ENCODE measurements around the gene FAM25A.
"Not testable (repeated sequence)": the region's sequence is repeated elsewhere in the genome, so short reads cannot be mapped to it uniquely, and the experiment has no call there.

DNA sequence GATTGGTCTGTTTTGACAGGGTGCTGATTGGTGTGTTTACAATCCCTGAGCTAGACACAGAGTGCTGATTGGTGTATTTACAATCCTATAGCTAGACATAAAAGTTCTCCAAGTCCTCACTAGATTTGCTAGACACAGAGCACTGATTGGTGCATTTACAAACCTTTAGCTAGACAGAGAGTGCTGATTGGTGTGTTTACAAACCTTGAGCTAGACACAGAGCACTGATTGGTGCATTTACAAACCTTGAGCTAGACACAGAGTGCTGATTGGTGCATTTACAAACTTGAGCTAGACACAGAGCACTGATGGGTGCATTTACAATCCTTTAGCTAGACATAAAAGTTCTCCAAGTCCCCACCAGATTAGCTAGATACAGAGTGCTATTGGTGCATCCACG lies 10.3 kb downstream of the FAM25A start:
- TF ChIP-seq, protein P1, sequence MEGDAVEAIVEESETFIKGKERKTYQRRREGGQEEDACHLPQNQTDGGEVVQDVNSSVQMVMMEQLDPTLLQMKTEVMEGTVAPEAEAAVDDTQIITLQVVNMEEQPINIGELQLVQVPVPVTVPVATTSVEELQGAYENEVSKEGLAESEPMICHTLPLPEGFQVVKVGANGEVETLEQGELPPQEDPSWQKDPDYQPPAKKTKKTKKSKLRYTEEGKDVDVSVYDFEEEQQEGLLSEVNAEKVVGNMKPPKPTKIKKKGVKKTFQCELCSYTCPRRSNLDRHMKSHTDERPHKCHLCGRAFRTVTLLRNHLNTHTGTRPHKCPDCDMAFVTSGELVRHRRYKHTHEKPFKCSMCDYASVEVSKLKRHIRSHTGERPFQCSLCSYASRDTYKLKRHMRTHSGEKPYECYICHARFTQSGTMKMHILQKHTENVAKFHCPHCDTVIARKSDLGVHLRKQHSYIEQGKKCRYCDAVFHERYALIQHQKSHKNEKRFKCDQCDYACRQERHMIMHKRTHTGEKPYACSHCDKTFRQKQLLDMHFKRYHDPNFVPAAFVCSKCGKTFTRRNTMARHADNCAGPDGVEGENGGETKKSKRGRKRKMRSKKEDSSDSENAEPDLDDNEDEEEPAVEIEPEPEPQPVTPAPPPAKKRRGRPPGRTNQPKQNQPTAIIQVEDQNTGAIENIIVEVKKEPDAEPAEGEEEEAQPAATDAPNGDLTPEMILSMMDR (IDR thresholded peaks at IDR 0.05; ENCODE audit: low read length), result not testable (repeated sequence)
- not testable (repeated sequence) for TF ChIP-seq EZH2 (IDR thresholded peaks at IDR 0.05; ENCODE audit: borderline replicate concordance, low read length)

All from OCI-LY1 (cell line).